ENCODE measurements around the gene NRIP1. TPM values are rescaled to one million over a fixed set of nuclear protein-coding genes. Genes with fewer than 3 reads are reported as not detected.

The NRIP1 gene
- total and polyA plus RNA-seq, 12 donors = 8.0 to 75.8 (median 46.0) TPM

DNA sequence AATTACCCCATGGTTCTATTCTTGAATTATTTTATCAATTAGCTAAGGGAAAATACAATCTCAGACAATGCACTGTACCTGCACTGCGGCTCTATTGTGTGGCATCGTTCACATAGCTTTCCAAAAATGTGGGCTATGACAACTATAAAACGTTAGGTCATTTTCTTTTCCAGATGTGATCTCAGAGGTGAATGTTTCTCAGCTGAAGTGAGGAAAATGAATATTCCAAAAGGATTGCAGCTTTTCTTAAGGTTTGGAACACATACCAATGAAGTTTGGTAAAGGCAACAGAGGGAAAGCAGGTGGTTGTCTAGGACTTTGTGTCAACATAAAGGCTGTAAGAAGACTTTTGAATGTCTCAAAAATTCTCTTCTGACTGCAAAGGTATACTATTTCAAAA is 105.5 kb downstream of the NRIP1 start:
- 49 to 80% (median 60%) methylated on average over 3 of the region's 3 CpGs for WGBS, 4 donors
- no peak for TF ChIP-seq POLR2A (IDR thresholded peaks at IDR 0.05)
- TF ChIP-seq, protein P1, sequence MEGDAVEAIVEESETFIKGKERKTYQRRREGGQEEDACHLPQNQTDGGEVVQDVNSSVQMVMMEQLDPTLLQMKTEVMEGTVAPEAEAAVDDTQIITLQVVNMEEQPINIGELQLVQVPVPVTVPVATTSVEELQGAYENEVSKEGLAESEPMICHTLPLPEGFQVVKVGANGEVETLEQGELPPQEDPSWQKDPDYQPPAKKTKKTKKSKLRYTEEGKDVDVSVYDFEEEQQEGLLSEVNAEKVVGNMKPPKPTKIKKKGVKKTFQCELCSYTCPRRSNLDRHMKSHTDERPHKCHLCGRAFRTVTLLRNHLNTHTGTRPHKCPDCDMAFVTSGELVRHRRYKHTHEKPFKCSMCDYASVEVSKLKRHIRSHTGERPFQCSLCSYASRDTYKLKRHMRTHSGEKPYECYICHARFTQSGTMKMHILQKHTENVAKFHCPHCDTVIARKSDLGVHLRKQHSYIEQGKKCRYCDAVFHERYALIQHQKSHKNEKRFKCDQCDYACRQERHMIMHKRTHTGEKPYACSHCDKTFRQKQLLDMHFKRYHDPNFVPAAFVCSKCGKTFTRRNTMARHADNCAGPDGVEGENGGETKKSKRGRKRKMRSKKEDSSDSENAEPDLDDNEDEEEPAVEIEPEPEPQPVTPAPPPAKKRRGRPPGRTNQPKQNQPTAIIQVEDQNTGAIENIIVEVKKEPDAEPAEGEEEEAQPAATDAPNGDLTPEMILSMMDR (IDR thresholded peaks at IDR 0.05) = no peak

DNA sequence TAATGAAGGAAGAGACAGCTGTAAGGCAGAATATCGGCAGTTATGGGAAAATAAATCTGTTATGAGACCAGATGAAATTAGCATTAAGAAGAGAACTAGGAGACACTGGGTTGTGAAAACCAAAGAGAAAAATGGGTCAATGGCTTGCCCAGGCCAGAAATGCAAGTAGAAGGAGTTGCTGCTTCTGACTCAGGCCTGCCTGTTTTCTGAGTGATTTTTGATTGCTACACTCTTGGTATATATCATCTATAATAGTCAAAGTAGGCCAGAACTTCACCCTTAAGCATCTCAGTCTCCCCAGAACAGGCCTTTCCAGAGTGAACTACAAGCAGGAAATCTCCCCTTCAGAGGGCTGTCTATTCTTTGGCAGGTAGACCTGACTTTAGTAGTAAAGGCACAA is 107.0 kb downstream of the NRIP1 start:
- no peak for DNase-seq
- Histone ChIP-seq H3K4me3 (no peak overlapping the region), H3K27me3 (no peaks in the 10 kb centered on the region), H3K36me3 (replicated peaks in 1 of 2) (no peaks in the 10 kb centered on the region), H3K9me3 (replicated peaks in 1 of 3) (no peaks in the 10 kb centered on the region), H3K27ac (no peak overlapping the region), H3K4me1 (replicated peaks in 1 of 2) (no peaks in the 10 kb centered on the region)
- 86 to 97% (median 92%) methylated on average over 1 of the region's 1 CpG for WGBS, 4 donors
- TF ChIP-seq POLR2A (IDR thresholded peaks at IDR 0.05) = no peak
- TF ChIP-seq, protein P1 (IDR thresholded peaks at IDR 0.05) = no peak
- intact Hi-C loops (cut with DNase I) = no loop called here

More for the DNA sequence above, 105.5 kb downstream of the NRIP1 start:
- Histone ChIP-seq H3K4me3 (no peak overlapping the region), H3K27ac (no peak overlapping the region), H3K36me3 (replicated peaks in 1 of 2) (no peaks in the 10 kb centered on the region), H3K4me1 (replicated peaks in 1 of 2) (no peaks in the 10 kb centered on the region), H3K9me3 (replicated peaks in 1 of 3) (no peaks in the 10 kb centered on the region), H3K27me3 (no peaks in the 10 kb centered on the region)
- DNase-seq = no peak
- intact Hi-C loops (cut with DNase I) = no loop called here

DNA sequence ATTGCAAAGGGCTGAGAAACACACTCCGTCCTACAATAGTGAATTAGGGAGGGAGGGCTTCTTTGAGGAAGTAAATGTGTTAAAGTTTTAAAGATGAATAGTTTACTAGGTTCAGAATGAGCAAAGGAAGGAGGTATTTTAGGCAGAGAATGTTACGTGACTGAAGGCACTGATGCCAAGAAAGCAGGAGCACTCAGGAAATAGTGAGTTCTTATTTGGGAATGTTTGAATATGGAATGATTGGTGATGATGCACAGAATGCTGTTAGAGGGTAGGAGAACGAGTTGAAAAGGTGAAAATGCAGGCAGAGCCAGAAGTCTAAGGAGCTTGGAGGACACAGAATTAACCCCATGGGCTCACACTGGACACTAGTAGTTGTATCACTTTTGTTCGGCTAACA is 108.0 kb downstream of the NRIP1 start:
- DNase-seq = no peak
- intact Hi-C loops (cut with DNase I) = no loop called here
- 53 to 57% (median 55%) methylated on average over 4 of the region's 4 CpGs for WGBS, 4 donors
- H3K4me1 ChIP-seq (replicated peaks in 1 of 2) = no peaks in the 10 kb centered on the region
- H3K27me3 ChIP-seq = no peaks in the 10 kb centered on the region
- no peaks in the 10 kb centered on the region for H3K36me3 ChIP-seq (replicated peaks in 1 of 2)
- H3K27ac ChIP-seq = no peak overlapping the region
- no peak overlapping the region for H3K4me3 ChIP-seq
- TF ChIP-seq, protein P1 (IDR thresholded peaks at IDR 0.05) = no peak
- no peak for TF ChIP-seq POLR2A (IDR thresholded peaks at IDR 0.05)
- H3K9me3 ChIP-seq (replicated peaks in 1 of 3) = no peaks in the 10 kb centered on the region

DNA sequence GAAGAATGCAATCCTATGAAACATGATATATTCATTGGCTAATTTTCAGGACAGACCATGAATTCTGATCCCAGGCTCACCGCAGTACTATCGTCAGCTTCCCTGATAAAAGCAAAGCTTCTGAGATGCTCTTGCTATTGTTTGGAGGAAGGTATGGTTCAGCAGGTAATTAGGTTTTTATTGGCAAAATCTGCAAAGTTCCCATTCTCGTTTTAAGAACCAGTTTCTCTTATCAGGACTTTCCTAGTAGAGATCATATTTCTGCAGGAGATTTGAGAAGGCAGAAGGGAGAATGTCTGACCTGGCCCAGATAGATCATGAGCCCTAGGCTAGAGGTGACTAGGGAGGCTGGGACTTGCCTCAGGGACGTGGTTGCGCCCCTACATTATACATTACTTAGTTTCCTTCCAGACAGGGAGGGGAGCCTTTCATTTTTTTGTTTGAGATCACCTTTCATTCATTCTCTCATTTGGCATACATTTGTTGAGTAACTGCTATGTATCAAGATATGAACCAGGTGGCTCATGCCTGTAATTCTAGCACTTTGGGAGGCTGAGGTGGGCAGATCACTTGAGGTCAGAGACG is 108.8 kb downstream of the NRIP1 start:
- Histone ChIP-seq H3K9me3 (replicated peaks in 1 of 3) (no peaks in the 10 kb centered on the region), H3K27ac (no peak overlapping the region), H3K27me3 (no peaks in the 10 kb centered on the region), H3K4me1 (replicated peaks in 1 of 2) (no peaks in the 10 kb centered on the region), H3K4me3 (no peak overlapping the region), H3K36me3 (replicated peaks in 1 of 2) (no peaks in the 10 kb centered on the region)
- WGBS, 4 donors = 71 to 79% (median 76%) methylated on average over 6 of the region's 6 CpGs
- TF ChIP-seq POLR2A (IDR thresholded peaks at IDR 0.05) = no peak
- TF ChIP-seq, protein P1 (IDR thresholded peaks at IDR 0.05) = no peak
- intact Hi-C loops (cut with DNase I) = no loop called here
- no peak for DNase-seq
